C4-2B (cell line): ENCODE results near the gene ARID3C.

Source experiments
- CTCF ChIP-seq: fragments of 450-650 bp; conservative IDR thresholded peaks from 2 replicates; pipeline ENCODE4 v1.5.1; 2017; ENCODE audit warnings: mild to moderate bottlenecking
- ZFX ChIP-seq: fragments of 450-650 bp; IDR thresholded peaks from 2 replicates; pipeline ENCODE4 v1.6.1; 2017

GRCh38 chr9:34675048-34675714, 46.3 kb upstream of the ARID3C start:
- peak; percentile 83 for TF ChIP-seq CTCF
- TF ChIP-seq ZFX, result no peak
